NCI-H146 treated with DMSO at 0.1 percent for 48 hours (cell line): Measurements from ENCODE around the gene MLH1.

Experiments
- DNase-seq: peaks from one replicate; lab custom pipeline; 2025; ENCODE audit not compliant: unreplicated experiment; lab: John Stamatoyannopoulos, UW

Gene MLH1

DNA sequence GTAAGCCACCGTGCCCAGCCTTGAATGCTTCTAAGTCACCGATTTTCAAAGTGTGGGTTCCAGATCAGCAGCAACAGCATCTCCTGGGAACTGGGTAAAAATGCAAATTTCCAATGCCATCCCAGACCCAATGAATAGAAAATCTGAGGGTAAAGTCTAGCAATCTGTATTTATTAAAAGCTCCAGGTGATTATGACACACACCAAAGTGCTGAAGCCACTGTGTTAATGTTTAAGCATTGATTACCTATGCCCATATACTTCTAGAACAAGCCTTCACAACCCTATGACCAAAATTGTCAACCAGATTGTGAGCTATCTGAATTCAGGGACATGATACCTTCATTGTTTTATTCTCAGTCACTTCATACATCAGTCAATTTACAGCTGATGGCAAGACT, 94.6 kb downstream of the MLH1 start:
- no peak for DNase-seq

DNA sequence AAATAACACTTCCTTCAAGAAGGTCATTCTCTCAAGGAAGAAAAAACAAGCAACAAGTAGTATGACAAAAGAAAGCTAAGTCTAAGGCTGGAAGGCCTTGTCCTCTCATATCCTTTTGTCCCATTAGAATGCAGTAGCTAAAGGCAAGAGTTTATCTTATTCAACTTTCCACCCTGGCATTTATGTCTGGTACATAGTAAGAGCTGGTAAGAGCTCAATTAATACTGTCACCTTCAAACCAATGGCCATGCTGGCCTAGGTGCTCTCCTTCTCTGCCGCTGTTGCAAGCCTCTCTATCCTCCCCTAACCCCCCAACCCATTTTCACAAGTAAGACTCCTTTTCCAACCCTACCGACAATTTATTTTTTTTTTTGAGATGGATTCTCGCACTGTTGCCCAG, 99.2 kb downstream of the MLH1 start:
- DNase-seq: no peak

DNA sequence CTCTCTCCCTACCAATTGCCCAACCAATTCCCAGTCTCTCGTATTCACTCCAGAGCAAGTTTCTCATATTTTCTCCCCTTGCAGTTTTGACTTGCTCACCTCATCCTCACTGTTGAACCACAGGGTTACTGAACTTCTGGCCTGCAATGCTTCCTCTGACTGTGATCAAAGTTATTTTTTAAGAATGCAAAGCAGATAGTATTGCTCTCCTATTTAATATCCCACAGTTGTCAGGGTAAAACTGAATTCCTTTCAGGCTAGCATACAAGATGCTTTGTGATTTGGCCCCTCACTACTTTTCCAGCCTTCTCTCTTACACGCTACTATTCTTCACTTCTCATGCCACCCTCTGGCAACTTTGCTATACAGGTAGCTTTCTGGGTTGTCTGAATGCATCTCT, 100.2 kb downstream of the MLH1 start:
- DNase-seq: no peak

DNA sequence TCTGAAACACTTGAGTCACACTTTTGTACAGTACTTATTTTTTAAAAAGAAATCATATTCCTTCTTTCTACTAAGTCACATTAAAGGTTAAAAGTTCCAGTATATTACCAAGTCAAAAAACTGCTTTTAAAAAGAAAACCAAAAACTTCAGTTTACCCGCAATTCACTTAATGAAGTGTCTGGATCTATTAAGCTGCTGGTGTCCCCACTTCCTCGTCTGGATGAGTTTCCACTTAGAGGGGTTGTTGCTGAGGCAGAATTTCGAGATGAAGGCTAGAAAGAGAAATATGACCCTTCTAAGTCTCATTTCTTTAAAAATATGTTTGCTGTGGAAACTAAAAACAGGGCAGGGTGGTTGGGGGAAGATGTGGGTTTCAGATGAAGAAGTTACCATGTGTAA, 101.3 kb downstream of the MLH1 start:
- DNase-seq: no peak

DNA sequence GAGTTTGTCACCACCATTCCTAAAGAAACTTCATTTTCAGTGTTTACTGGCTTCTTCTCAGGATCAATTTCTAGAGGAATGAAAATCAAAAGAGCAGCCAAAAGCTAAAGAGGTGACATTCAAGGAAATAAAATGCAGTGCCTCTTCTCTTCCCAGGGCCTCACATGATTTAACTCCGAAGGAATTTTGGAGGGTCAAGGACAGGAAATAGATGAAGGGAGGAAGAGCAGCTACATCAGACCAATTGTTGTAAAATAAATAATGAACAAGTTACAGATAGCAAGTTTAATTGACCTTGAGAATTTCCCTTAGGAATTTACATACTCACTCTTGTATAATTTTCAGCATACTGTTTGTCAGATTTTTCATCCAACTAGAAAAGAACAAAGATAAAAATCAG, 103.0 kb downstream of the MLH1 start:
- DNase-seq: no peak

DNA sequence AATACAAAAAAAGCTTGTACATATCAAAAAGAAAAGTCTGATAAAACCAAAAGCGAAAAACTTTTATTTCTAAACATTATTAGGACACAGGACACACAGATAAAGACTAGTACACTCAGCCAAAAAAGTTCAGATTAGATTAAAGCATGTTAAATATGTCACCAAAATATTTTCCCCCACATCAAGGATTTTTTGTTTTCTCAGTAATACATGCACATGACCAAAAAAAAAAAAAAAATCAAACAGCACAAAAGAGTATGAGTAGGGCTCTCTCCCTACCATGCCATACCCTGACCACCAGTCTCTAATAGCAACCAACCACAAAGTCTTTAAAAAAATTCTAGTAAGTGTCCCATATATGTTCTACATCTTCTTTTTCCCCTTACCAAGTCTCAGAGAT, 103.7 kb downstream of the MLH1 start:
- DNase-seq: no peak

DNA sequence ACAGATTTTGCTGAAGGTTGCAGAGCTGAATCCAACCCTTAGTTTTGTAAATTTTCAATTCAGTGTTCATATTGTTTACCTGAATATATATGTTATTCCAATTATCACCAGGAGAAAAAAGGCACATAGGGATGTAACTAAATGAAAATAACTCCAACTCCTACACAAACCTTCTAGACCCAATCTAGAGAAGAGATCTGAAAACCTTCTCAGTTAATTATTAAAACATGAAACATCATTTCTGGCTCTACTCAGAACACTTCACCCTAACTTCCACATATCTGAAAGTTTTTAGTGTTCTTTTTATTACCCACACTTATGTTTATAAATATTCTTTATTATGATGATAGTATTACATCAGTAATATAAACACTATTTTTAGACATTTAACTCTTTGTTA, 104.5 kb downstream of the MLH1 start:
- no peak for DNase-seq

DNA sequence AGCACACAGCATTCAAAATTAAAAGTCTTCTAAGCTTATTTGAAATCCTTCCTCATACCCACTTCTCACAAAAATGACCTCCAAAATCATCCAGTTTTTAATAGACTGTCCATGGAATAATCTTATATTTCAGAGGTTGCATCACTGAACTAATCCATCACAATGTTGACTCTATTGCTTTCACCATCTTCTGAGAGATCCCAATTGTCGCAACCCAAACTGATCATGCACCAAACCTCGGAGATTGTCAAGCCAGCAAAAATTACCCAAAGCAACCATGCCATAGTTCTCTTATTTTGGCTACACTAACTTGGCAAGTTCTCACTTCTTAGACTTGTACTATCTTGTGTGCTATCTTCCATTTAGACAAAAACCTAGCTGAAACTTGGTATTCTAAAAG, 105.6 kb downstream of the MLH1 start:
- no peak for DNase-seq

DNA sequence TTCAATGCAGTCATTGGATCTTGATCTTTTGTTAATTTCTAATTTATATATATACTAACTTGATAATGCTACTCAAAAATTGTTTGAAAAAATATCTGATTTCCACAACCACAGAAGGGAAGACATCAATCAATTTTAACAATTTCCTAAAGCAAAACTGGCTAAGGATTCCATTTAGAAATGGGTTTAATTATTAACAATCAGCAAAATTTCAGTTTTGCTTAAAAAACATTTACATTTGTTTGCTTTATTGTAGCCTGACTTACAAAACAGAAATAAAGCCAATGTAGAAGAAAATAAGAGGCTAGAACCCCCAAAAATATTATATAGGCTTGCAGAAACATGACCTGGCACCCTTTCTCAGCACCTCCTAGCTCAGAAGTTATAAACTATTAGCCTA, 106.2 kb downstream of the MLH1 start:
- DNase-seq: no peak

DNA sequence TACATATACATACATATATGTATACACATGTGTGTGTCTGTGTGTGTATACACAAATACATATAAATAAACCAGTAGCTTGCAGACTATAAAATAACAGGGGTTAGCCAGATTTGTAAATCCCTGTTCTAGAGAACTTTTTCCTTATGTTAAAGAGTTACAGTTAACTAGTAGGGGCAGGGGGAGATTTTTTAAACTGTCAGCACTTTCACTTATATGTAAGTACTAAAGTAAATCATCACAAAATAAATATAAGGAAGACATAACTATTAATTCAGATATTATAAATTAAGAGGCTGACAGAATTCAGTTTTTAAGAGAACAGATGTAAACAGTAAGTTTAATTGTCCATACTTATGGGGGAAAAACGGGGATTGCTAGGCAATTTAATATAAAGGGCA, 107.1 kb downstream of the MLH1 start:
- DNase-seq: no peak
